T follicular helper cell (primary cell): ENCODE measurements around the gene FGR.
A peak's percentile ranks its signal among the peaks of the same experiment; 100 is the strongest.

Experiments used
- DNase-seq: peaks from one replicate; pipeline ENCODE4 v3.0.0-alpha.2; 2020; ENCODE audit warnings: low read depth

The FGR gene

GRCh38 chr1:27588256-27589232 is 46.4 kb downstream of the FGR start:
- no peak for DNase-seq

GRCh38 chr1:27585684-27586083 is 49.3 kb downstream of the FGR start:
- no peak for DNase-seq

DNA sequence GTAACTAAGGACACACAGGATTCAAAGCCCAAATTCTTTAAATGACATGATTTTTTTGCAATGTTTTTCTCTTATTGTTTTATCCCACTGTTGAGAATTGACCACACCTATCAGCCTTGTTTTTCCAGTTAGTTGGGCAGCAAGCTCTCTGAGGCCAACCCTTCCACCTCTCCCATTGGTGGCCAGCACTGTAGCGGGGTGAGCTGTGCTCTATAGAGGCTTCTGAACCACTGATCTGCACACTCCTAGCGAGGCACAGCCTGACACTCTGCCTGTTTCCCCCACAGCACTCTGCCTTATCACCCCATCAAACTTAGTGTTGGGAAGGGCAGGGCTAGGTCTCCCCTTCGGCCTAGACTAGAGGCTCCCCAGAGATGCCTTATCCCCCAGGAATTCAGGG is 50.5 kb downstream of the FGR start:
- DNase-seq: no peak

DNA sequence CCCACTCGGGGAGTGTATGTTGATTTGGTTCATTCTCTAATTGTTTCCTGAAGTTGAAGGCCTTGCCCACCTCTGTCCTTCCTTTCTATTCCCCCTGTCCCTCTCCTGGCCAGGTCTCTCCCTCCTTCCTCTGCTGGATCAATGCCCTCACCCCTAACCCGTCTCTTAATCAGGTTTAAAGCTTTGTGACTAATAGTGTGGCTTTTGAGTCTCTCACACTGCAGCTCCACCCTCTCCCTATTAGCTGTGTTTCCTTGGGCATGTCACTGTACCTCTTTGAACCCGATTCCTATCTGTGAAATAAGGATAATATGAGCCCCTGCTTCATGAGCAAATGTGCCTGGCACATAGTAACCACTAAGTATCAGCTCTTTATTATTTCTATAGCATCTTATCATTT is 51.5 kb downstream of the FGR start:
- no peak for DNase-seq

- DNase-seq: no peak
These were observed 53.2 kb downstream of the FGR start for GRCh38 chr1:27581823-27582243.

DNA sequence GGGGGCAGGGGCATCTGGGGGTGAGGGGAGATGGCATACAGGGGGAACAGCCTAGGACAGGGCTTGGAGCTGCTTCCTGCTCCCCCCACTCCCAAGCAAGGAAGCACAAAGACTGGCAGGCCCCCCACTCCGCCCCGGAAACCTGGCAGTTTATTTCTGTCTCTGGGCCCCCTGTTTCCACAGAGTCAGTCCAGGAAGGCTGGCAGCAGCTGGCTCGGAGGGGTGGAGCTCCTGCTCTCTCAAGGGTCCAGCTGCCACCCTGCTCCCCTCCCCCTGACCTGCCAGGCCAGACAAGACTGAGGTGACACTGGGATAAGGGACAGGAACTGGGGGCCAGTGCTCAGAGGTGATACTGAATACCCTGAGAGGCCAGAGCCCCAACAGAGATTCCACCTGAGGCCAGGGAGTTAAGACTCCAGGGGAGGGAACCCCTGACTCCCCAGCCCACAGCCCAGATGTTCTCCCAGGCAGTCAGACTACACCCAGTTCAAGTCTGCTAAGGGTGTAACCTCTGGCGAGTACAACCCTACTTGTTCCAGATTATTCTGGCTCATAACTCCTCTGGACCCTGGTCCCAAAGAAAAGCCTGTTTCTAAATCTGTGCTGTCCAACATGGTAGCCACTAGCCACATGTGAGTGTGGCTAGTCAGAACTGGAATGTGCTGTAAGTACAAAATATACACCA is 57.3 kb downstream of the FGR start:
- DNase-seq: no peak

DNA sequence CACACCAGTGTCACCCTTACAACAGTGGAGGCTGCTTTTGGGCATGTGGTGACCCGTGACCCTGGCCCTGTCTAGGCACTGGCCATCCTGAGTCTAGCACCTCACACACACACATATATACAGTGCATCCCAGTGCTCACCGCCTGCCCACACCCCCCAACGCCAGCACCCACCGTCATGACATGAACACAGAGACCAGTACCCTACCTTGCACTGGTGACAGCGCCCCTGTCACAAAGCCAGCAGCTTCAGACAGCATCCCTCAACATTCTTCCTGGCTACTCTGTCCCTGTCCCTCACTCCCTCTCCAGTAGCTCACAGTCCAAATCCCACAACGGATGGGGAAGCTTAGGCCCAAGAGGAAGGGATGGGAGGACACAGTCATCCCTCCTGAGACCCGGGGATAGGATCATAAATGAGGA is 58.2 kb downstream of the FGR start:
- DNase-seq: no peak

GRCh38 chr1:27575840-27576331 is 59.1 kb downstream of the FGR start:
- DNase-seq: no peak

- no peak for DNase-seq
These were observed 59.8 kb downstream of the FGR start for GRCh38 chr1:27574871-27575831.

- no peak for DNase-seq
These were observed 60.8 kb downstream of the FGR start for GRCh38 chr1:27574001-27574781.

DNA sequence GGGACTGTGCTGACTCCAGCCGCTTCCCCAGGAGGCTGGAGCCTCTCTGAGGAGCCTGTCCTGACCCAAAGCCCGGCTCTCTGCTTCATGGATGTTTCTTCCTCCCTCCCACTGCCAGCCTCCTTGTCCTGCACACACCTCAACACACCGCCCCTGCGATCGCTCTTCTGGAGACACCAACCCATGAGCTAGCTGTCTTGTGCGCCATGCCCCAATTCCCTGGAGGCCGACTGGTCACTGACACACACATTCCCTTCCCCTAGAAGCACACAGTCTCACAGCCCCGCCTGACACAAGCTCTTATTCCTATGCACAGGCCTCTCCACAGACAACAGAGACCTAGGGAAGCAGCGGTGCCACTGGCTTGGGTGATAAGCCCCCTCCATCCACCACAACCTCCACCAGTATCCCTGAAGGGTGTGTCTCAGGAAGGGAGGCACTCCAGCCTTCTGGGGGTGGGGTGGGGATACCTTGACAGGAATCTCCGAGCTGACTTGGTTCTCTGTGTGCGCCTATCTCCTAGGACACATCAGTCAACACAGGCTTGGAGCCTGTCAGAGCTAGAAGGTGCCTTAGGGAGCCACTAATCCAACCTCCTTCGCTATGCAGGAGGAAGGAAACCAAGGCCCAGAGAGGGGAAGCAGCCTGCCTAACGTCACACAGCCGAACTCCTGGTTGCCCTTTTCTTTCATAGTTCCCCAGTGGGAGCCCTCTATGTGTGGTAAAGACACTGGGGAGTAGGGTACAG is 62.1 kb downstream of the FGR start:
- no peak for DNase-seq

GRCh38 chr1:27572019-27572678 is 62.8 kb downstream of the FGR start:
- no peak for DNase-seq

DNA sequence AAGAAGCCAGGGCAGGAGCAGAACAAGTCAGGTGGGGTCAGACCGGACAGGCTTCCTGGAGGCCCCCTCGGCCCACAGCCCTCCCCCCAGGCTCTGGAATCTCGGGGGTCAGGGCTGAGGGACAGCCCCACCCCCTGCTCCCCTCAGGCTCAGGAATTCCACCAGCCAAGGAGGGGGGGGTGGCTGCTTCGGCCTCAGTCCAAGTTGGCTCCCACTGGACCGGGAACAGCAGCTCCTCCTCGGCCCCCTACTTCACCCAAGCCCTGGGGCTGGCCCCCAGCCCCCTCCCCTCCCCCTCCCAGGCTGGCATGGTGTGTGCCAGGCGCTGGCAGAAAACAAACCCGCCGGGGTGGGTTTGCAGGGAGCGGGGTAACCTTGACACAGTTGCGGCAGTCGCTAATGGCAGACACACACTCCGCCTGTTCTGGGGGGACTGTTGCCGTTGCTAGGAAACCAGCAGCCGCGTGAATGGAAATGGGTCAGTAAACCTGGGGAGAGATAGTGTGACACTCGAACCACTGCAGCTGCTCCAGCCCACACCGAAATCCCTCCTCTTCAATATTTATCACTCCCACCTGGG is 63.5 kb downstream of the FGR start:
- no peak for DNase-seq

- DNase-seq: no peak
These were observed 64.2 kb downstream of the FGR start for GRCh38 chr1:27570784-27571183.

DNA sequence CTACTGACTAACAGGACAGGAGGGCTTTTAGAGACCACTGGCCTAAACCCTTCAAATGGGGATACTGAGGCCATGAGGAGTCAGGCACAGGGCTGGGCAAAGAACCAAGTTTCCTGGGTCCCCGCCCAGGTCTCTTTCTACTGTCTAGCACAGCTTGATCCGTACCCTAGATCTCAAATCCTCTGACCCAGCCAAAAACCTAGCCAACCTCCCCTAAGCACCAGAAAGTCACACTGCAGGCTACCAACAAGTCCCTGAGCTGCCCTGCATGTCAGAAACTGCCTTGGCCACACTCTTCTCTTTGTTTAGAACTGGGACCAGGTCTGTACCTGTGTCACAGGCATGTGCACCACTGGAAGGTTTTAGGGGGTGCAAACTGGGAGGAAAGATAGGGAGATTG is 64.6 kb downstream of the FGR start:
- DNase-seq: no peak

DNA sequence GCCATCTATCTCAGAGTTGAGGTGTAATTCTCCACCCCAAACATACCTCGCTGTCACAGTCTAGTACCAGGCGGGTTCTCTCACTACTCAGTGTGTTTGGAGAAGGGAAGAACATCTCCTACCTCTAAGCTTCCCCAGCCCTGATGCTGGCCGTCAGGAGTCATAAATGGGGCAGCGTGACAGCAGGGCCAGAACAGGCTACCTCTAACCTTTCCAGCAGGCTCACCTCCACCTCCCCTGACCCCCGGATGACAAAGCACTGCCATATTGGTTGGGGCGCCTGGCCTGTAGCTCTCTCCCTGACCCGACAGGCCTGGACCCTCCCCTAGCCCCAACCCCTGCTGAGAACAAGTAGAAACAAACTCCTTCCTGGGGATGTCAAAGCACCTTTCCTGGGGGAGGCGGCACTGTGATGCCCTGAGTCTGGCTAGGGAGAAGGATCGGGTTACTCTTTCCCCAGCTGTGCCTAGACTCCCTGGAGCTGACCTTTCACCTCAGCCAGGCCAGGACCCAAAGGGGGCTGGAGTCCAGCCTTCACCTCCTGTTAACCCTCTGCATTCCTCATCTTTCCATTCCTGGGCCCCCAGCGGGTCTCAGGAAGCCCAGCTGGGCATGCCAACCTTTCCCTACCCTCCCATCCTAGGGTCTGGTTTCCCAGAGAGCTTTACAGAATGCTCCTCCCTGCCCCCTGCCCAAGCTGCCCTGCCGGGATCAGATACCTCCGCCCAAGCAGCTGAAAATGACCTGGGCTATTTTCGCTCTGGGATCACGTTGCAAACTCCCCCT is 65.3 kb downstream of the FGR start:
- no peak for DNase-seq

- DNase-seq: no peak
These were observed 65.9 kb downstream of the FGR start for GRCh38 chr1:27569088-27569460.

DNA sequence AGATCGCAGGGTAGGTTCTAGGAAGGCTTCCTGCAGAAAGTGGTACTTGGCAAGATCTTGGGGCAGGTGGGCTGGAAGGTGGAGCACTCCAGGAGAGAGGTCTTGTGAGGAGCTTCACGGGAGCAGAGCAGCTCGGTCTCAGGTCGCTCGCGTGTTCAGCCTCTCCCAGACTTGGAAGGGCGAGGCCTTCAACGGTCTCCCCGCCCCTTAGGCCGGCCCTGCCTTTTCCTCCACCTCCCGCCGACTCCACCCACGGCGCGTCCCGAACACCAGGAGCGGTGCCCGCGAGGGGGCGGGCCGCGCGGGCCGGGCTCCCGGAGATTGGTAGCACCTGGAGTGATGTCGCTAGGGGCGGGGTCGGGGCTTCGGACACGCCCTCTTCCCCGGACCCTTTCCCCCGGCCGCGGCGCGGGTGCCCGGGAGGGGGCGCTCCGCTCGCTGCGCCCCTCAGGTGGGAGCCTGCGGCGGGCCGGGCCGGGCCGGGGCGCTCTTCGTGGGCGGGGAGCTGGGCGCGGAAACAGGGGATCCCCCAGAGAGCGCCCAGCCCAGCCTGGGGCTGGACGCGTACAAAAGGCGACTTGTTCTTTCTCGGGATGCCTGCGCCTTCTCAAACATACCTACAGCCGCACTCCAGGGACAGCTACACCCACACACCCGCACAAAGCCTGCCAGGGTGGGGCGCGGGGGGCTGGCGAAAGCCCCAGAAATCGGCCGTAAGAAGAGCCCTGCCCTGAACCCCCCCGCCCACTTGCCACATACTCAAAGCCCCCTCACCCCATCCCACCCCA is 66.5 kb downstream of the FGR start:
- DNase-seq: peak; percentile 88
